ENCODE data around the gene PI4KB.
"Not testable (repeated sequence)": the region's sequence is repeated elsewhere in the genome, so short reads cannot be mapped to it uniquely, and the experiment has no call there.

The PI4KB gene

GRCh38 chr1:151352021-151352718 lies 25.0 kb upstream of the PI4KB start:
- Mint-ChIP-seq H3K36me3 (no peaks in the 10 kb centered on the region), H3K4me1 (peaks cover 12% of the 10 kb centered on the region), H3K27ac (no peak overlapping the region), H3K27me3 (no peaks in the 10 kb centered on the region), H3K4me3 (no peak overlapping the region), H3K9me3 (peaks cover 4% of the 10 kb centered on the region)
- ATAC-seq = no peak

GRCh38 chr1:151350323-151350722 lies 23.1 kb upstream of the PI4KB start:
- peaks cover 21% of the 10 kb centered on the region for H3K4me1 Mint-ChIP-seq
- not testable (repeated sequence) for ATAC-seq

GRCh38 chr1:151347523-151348246 lies 20.5 kb upstream of the PI4KB start:
- peaks cover 4% of the 10 kb centered on the region for H3K9me3 Mint-ChIP-seq
- H3K27ac Mint-ChIP-seq = peak overlapping the region; percentile 99
- ATAC-seq = no peak
- H3K36me3 Mint-ChIP-seq = peaks cover 40% of the 10 kb centered on the region
- H3K27me3 Mint-ChIP-seq = no peaks in the 10 kb centered on the region
- peak overlapping the region; percentile 92 for H3K4me3 Mint-ChIP-seq
- peaks cover 46% of the 10 kb centered on the region for H3K4me1 Mint-ChIP-seq

More at GRCh38 chr1:151350323-151350722, 23.1 kb upstream of the PI4KB start:
- peak overlapping the region; percentile 99 for H3K27ac Mint-ChIP-seq
- not testable (repeated sequence) for H3K4me3 Mint-ChIP-seq, H3K9me3 Mint-ChIP-seq, H3K27me3 Mint-ChIP-seq
- H3K36me3 Mint-ChIP-seq = peaks cover 16% of the 10 kb centered on the region

- Mint-ChIP-seq H3K27ac (peak within 1 kb of the TSS; percentile 99), H3K4me1 (peaks cover 54% of the 10 kb centered on the region), H3K36me3 (peaks cover 45% of the 10 kb centered on the region), H3K4me3 (peak within 1 kb of the TSS; percentile 92), H3K9me3 (peaks cover 2% of the 10 kb centered on the region), H3K27me3 (no peaks in the 10 kb centered on the region)
- ATAC-seq = peak; percentile 98
Observed at GRCh38 chr1:151346769-151347522, 19.7 kb upstream of the PI4KB start, which contains the start of gene RFX5. RFX5 (minus strand) TSS chr1:151347252; CDS start chr1:151346320, 932 bp downstream.

- Mint-ChIP-seq H3K36me3 (peaks cover 45% of the 10 kb centered on the region), H3K9me3 (no peaks in the 10 kb centered on the region), H3K4me3 (peak overlapping the region; percentile 92), H3K4me1 (peaks cover 59% of the 10 kb centered on the region), H3K27me3 (no peaks in the 10 kb centered on the region), H3K27ac (peak overlapping the region; percentile 99)
- no peak for ATAC-seq
Observed at GRCh38 chr1:151346082-151346768, 19.0 kb upstream of the PI4KB start.

- Mint-ChIP-seq H3K9me3 (no peaks in the 10 kb centered on the region), H3K4me1 (peaks cover 72% of the 10 kb centered on the region), H3K27ac (peak overlapping the region; percentile 99), H3K27me3 (no peaks in the 10 kb centered on the region), H3K4me3 (peak overlapping the region; percentile 53), H3K36me3 (peaks cover 45% of the 10 kb centered on the region)
- no peak for ATAC-seq
Observed at GRCh38 chr1:151344291-151344690, 17.1 kb upstream of the PI4KB start.

GRCh38 chr1:151343587-151343986 lies 16.4 kb upstream of the PI4KB start:
- no peak overlapping the region for H3K4me3 Mint-ChIP-seq
- H3K9me3 Mint-ChIP-seq = no peaks in the 10 kb centered on the region
- peaks cover 71% of the 10 kb centered on the region for H3K4me1 Mint-ChIP-seq
- peak overlapping the region; percentile 99 for H3K27ac Mint-ChIP-seq
- H3K27me3 Mint-ChIP-seq = no peaks in the 10 kb centered on the region
- no peak for ATAC-seq
- H3K36me3 Mint-ChIP-seq = peaks cover 45% of the 10 kb centered on the region

- Mint-ChIP-seq H3K36me3 (peaks cover 45% of the 10 kb centered on the region), H3K4me1 (peaks cover 61% of the 10 kb centered on the region), H3K9me3 (no peaks in the 10 kb centered on the region), H3K27ac (peak overlapping the region; percentile 99), H3K27me3 (no peaks in the 10 kb centered on the region), H3K4me3 (no peak overlapping the region)
- no peak for ATAC-seq
Observed at GRCh38 chr1:151342569-151342968, 15.4 kb upstream of the PI4KB start.

- no peak overlapping the region for H3K4me3 Mint-ChIP-seq
- peaks cover 60% of the 10 kb centered on the region for H3K4me1 Mint-ChIP-seq
- ATAC-seq = no peak
- H3K36me3 Mint-ChIP-seq = peaks cover 45% of the 10 kb centered on the region
- H3K27me3 Mint-ChIP-seq = no peaks in the 10 kb centered on the region
- peak overlapping the region; percentile 99 for H3K27ac Mint-ChIP-seq
- H3K9me3 Mint-ChIP-seq = no peaks in the 10 kb centered on the region
Observed at GRCh38 chr1:151342021-151342420, 14.8 kb upstream of the PI4KB start.

GRCh38 chr1:151340870-151341754 lies 13.9 kb upstream of the PI4KB start:
- Mint-ChIP-seq H3K27ac (peak overlapping the region; percentile 36), H3K4me3 (peak overlapping the region; percentile 0), H3K9me3 (no peaks in the 10 kb centered on the region), H3K4me1 (peaks cover 64% of the 10 kb centered on the region), H3K36me3 (peaks cover 36% of the 10 kb centered on the region), H3K27me3 (no peaks in the 10 kb centered on the region)
- ATAC-seq = peak; percentile 87

- Mint-ChIP-seq H3K4me1 (peaks cover 22% of the 10 kb centered on the region), H3K27ac (peak overlapping the region; percentile 56), H3K4me3 (no peak overlapping the region), H3K27me3 (no peaks in the 10 kb centered on the region), H3K36me3 (no peaks in the 10 kb centered on the region), H3K9me3 (no peaks in the 10 kb centered on the region)
- ATAC-seq = no peak
Observed at GRCh38 chr1:151336556-151336955, 9.3 kb upstream of the PI4KB start.

GRCh38 chr1:151334822-151335221 lies 7.6 kb upstream of the PI4KB start:
- Mint-ChIP-seq H3K27ac (no peak overlapping the region), H3K4me1 (peaks cover 10% of the 10 kb centered on the region), H3K4me3 (no peak overlapping the region), H3K36me3 (no peaks in the 10 kb centered on the region), H3K9me3 (no peaks in the 10 kb centered on the region), H3K27me3 (no peaks in the 10 kb centered on the region)
- no peak for ATAC-seq

- H3K27me3 Mint-ChIP-seq = no peaks in the 10 kb centered on the region
- H3K4me1 Mint-ChIP-seq = peaks cover 29% of the 10 kb centered on the region
- H3K4me3 Mint-ChIP-seq = peak overlapping the region; percentile 91
- no peaks in the 10 kb centered on the region for H3K9me3 Mint-ChIP-seq
- peak overlapping the region; percentile 88 for H3K27ac Mint-ChIP-seq
- H3K36me3 Mint-ChIP-seq = peaks cover 24% of the 10 kb centered on the region
- ATAC-seq = peak; percentile 13
Observed at GRCh38 chr1:151327903-151328674, 873 bp upstream of the PI4KB start.
